ENCODE results near the gene PDE6A.
A peak's percentile ranks its signal among the peaks of the same experiment; 100 is the strongest.
"Not testable (repeated sequence)": the region's sequence is repeated elsewhere in the genome, so short reads cannot be mapped to it uniquely, and the experiment has no call there.

The PDE6A gene

DNA sequence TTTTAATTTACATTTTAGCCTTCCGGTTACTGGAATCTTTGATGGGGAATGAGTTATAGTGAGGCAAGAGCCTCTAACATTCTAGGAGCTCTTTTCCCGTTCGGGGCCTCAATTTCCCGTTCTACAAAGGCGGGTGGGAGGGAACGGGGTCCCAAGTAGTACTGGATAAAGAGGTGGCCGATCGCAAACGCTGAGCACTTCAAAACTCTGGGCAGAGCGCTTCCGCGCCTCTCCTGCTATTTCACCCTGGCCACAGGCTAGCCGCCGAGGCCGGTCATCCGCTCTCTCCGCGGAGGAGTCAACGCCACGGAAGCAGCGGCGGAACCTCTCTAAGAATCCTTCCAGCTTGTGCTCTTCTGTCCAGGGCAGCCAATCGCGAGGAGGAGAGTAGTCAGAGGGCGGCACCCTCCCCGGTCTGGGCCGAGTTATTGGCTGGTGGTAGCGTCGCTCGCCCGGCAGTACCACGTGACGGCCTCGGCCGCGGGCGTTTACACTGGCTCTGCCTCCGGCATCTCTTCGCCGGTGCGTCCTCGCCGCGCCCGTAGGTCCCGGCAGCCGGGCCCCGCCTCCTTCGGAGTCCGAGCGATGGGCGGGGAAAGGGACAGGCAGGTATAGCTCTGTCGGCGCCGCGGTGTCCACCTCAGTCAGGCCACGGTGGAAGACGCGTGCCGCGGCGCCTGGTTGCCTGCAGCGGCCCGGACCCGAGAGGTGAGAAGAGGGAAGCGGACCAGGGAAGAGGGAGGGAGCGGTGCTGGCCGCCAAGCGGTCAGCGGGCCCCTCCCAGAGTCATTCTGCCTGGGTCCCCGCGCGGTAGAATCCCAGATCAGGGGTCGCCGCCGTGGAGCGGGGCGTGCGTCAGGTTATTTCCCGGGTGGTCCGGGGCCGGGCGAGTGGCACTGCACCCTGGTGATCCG is 15.9 kb upstream of the PDE6A start, which contains the start of gene SLC26A2:
Gene SLC26A2 (plus strand): TSS at position 487 of the 914 bp plus-strand sequence. CDS start 16,895 bp downstream, outside the sequence.
- DNase-seq: peak; percentile 98
- TF ChIP-seq GATA1 (IDR thresholded peaks at IDR 0.05; ENCODE audit: low read depth, low read length): no peak
- TF ChIP-seq POLR2A (IDR thresholded peaks at IDR 0.05; ENCODE audit: low read length): peak; percentile 97

DNA sequence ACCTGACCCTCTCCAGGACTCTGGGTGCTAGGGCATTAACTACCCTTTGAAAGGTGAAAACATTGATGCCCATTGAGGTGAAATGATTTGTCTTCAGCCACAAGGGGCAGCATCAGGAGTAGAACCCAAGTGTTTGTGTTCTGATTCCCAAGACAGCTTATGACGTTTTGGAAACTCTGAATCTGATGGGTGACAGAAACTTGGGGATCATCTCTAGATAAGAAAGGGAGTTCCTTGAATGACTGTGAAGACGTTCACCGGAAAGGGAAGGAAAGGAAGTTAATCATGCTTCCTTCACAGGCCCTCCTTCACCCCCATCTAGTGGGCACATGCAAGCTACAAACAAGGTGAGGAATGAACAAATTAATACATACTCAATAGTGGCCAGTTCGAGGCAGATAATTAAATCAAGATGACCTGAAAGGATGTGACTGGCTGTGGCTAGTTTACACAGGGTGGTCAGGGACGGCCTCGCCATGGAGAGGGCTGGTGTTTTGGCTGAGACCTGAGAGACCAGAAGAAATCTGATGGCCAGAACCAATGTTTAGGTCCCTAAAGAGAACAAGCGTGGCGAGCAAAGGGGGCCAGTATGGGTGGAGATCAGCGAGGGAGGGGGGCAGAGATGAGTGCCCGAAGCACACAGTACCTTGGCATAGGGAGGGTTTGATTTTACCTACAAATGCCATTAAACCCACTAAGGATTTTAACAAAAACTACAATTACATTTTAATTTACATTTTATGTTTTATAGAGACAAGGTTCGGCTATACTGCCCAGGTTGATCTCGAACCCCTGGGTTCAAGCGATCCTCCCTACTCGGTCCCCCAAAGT is 15.0 kb upstream of the PDE6A start:
- TF ChIP-seq GATA1 (IDR thresholded peaks at IDR 0.05; ENCODE audit: low read depth, low read length) (peak; percentile 8), POLR2A (IDR thresholded peaks at IDR 0.05; ENCODE audit: low read length) (no peak)
- DNase-seq: peak; percentile 84 to 85

DNA sequence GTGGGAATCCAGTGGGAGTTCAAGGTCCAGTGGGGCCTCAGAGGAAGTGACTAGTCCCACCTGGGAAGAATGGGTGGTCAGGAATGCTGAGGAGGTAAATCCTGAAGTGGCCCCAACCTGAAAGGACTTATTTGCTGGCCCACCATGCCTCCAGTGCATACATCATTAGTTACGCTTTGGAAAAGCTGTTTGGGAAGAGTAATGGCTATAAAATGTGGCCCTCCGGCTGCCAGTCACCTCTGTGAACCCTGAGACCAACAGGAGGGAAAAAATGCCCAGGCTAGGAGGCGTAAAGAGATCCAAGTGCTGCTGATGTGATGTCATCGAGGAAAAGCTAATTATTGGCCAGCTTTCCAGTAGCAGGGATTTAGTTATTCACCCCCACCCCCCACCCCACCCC is 13.3 kb upstream of the PDE6A start:
- no peak for DNase-seq
- TF ChIP-seq GATA1 (IDR thresholded peaks at IDR 0.05; ENCODE audit: low read depth, low read length): no peak
- TF ChIP-seq POLR2A (IDR thresholded peaks at IDR 0.05; ENCODE audit: low read length): no peak

DNA sequence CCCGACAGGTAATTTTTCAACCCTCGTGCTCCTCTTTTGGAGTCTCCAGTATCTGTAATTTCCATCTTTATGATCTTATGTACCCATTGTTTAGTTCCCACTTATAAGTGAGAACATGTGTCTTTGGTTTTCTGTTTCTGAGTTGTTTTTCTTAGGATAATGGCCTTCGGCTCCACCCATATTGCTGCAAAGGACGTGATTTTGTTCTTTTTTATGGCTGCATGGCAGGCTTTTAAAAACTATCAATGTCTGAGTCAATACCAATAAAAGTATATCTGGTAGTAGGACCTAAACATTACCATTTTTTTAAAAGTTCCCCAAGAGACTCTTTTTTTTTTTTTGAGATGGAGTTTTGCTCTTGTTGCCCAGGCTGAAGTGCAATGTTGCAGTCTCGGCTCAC is 12.1 kb upstream of the PDE6A start:
- TF ChIP-seq POLR2A (IDR thresholded peaks at IDR 0.05; ENCODE audit: low read length): no peak
- DNase-seq: no peak

DNA sequence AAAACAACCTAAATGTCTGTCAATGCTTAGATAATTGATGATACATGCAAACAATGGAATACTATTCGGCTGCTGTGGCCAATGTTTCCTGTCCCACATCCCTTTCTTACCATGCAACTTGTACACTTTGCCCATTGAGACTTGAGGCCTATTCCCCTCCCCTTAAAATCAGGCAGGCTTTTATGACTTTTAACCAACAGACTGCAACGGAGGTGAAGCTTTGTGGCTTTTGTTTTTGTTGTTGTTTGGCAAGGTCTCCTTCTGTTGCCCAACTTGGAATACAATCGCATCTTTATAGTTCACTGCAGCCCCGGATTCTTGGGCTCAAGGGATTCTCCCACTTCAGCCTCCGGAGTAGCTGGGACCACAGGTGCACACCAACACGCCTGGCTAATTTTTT is 10.2 kb upstream of the PDE6A start:
- no peak for DNase-seq
- TF ChIP-seq GATA1 (IDR thresholded peaks at IDR 0.05; ENCODE audit: low read depth, low read length) (no peak), POLR2A (IDR thresholded peaks at IDR 0.05; ENCODE audit: low read length) (no peak)

DNA sequence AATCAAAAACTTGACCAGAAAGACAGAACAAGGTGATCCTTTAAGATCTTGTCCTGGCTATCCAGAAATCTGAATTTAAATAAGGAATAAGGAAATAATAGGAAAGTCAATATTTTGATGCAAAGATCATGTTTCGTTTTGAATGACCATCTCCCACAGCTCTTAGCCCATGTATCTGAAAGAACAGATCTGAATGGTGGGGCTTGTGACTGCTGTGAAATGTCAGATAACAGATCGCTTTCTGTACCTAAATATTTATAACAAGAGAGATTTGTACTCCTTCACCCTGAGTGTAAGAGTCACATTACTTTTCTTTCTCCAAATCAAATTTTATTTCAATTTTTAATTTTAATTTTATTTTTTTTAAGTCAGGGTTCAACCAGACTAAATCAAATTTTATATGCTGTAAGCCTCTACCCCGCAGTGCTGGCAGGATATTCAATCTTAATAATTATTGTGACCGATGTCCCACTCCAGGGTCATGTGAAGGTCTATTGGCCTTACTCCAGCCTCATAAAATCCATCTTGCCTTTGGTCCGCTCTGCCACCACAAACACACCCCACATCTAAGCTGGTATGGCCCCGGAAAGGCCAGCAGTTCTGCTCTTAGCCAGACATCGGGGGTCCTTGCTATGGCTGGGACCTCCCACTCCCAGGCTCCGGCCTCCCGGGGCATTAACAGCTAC is 9.0 kb upstream of the PDE6A start:
- peak; percentile 38 to 75 for DNase-seq
- TF ChIP-seq GATA1 (IDR thresholded peaks at IDR 0.05; ENCODE audit: low read depth, low read length) (no peak), POLR2A (IDR thresholded peaks at IDR 0.05; ENCODE audit: low read length) (no peak)

DNA sequence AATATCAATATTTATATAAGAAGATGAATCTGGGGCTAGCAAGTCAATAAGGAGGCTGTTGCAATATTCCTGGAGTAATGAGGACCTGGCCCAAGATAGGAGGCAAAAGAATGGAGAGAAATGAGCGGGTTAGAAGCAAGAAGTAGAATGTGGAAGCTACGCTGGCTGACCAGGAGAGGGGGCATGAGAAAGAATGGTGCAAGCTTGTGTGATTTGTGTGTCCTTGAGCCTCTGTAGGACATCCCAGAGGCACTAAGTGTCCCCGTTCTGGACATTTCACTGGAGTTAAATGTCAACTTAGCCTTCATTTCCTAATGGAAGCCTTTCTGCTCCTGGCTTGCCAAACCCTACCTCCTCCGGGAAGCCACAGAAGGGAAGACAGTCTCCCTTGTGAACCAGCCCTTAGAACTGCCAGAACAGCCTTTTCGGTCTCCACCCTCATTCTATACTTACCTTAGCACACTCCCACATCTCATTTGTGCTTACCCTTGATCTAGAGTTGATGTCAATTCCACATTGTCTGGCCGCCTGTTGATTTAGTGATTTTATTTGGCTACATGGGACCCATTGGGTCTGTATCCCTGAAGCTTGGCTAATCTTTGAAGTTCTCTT is 6.7 kb upstream of the PDE6A start:
- TF ChIP-seq GATA1 (IDR thresholded peaks at IDR 0.05; ENCODE audit: low read depth, low read length) (no peak), POLR2A (IDR thresholded peaks at IDR 0.05; ENCODE audit: low read length) (no peak)
- no peak for DNase-seq

DNA sequence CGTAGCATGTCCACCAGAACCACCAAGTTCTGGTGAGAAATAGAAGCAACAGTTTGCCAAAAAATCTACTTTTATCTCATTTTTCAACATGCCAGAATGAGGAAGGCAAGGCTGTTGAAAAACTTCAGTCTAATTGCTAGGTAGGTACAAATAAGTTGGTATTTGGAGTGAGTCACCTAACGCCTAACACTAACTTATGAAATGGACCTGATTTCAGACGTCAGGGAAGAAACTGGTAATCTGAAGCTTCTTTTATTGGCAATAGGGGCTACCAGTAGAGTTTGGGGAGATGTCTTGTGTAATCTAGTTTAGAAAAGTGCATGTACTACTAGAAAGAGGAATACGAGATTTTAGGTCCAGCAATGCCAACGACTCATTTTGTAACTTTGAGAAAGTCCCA is 4.4 kb upstream of the PDE6A start:
- TF ChIP-seq POLR2A (IDR thresholded peaks at IDR 0.05; ENCODE audit: low read length) (no peak), GATA1 (IDR thresholded peaks at IDR 0.05; ENCODE audit: low read depth, low read length) (no peak)
- no peak for DNase-seq

DNA sequence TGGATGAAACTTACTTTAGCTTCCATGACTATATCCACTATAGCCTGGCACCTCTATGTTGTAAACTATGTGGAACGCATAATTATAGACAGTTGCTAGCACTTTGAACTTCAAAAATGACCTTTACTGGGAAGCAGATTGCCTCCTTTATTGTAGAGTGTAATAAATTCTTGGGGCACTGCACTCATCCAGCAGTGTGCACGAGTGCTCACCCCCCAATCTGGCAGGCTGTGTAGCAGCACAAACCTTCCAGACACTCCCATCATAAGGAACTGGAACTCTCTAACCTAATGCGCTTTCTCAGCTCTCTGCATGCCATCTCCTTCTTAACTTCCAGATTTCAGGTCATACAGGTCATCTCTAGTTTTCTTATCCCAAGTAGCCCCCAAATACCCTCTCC is 1.5 kb upstream of the PDE6A start:
- DNase-seq: no peak
- TF ChIP-seq POLR2A (IDR thresholded peaks at IDR 0.05; ENCODE audit: low read length): no peak
- TF ChIP-seq GATA1 (IDR thresholded peaks at IDR 0.05; ENCODE audit: low read depth, low read length): no peak

DNA sequence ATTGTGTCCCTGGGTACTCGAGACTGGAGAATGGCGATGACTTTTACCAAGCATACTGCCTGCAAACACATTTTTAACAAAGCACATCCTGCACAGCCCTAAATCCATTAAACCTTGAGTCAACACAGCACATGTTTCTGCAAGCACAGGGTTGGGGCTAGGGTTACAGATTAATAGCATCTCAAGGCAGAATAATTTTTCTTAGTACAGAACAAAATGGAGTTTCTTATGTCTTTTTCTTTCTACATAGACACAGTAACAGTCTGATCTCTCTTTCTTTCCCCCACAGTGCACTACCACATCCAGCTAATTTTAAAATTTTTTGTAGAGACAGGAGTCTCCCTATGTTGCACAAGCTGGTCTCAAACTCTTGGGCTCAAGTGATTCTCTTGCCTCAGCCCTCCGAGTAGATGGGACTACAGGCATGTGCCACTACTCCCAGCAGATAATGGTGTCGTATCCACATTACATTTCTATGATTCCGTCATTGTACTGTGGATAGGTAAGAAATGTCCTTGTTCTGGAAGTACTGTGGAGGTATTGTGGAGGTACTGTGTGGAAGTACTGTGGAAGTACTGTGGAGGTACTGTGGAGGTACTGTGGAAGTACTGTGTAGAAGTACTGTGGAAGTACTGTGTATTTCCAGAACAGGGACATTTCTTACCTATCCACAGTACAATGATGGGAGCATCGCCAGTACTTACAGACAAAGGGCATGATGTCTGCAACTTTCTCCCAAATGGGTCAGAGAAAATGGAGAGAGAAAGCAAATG is 1.2 kb downstream of the PDE6A start:
- DNase-seq: not testable (repeated sequence)

DNA sequence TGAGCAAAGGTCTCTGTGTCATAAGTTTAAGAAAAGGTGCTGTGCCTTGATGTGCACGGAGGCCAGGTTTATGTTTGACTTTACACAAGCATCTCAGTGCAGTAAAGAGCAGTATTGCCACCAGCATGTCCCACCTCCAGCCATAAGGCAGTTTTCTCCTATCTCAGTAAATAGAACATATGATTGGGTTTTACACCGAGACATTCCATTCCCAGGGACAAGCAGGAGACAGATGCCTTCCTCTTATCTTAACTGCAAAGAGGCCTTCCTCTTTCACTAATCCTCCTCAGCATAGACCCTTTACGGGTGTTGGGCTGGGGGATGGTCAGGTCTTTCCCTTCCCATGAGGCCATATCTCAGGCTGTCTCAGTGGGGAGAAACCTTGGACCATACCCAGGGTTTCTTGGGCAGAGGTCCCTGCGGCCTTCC is 1.8 kb downstream of the PDE6A start:
- not testable (repeated sequence) for DNase-seq

DNA sequence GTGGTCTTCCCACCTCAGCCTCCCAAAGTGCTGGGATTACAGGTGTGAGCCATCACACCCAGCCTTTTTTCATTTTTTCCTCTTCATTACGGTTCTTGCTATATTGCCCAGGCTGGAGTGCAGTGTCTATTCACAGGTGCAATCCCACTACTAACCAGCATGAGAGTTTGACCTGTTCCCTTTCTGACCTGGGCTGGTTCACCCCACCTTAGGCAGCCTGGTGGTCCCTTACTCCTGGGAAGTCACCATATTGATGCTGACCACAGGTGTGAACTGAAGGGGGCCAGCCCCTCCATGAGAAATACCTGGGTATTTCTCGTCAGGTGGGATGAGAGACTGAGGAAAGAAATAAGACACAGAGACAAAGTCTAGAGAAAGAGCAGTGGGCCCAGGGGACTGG is 2.4 kb downstream of the PDE6A start:
- TF ChIP-seq GATA1 (IDR thresholded peaks at IDR 0.05; ENCODE audit: low read depth, low read length) (no peak), POLR2A (IDR thresholded peaks at IDR 0.05; ENCODE audit: low read length) (no peak)
- DNase-seq: no peak

DNA sequence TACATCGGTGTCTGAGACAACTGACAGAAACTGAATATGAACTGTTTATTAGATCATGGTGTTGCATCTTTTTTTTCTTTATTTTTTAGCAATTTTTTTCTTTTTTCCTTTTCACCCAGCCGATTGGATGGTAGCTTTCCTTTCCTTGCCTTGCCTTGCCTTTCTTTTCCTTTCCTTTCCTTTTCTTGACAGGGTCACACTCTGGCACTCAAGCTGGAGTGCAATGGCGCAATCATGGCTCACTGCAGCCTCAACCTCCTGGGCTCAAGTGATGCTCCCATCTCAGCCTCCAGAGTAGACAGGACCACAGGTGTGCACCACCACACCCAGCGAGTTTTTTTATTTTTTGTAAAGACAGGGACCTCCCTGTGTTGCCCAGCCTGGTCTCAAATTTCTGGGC is 2.8 kb downstream of the PDE6A start:
- TF ChIP-seq POLR2A (IDR thresholded peaks at IDR 0.05; ENCODE audit: low read length): no peak
- no peak for TF ChIP-seq GATA1 (IDR thresholded peaks at IDR 0.05; ENCODE audit: low read depth, low read length)
- DNase-seq: no peak

Measured in erythroblast (primary cell).